ENCODE results near the gene EGFL6.

DNA sequence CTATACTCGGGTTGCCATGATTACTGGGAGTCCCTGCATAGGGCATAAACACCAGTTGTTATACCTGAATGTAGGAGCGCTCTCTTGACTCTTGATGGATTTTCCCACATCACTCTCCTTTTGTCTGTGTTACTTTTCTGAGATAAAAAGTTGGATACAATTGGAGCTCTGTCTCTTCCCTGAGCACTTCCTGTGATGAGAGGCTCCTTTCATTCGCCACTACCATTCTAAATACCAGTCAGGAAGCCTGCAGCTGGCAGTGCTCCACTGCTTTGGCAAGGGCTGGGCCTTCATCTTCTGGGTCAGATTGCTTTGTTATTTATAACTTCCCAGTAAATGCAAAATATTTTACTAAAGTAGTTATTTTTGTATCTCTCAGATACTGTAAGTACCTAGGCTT is 97.4 kb downstream of the EGFL6 start:
- TF ChIP-seq, protein P1, sequence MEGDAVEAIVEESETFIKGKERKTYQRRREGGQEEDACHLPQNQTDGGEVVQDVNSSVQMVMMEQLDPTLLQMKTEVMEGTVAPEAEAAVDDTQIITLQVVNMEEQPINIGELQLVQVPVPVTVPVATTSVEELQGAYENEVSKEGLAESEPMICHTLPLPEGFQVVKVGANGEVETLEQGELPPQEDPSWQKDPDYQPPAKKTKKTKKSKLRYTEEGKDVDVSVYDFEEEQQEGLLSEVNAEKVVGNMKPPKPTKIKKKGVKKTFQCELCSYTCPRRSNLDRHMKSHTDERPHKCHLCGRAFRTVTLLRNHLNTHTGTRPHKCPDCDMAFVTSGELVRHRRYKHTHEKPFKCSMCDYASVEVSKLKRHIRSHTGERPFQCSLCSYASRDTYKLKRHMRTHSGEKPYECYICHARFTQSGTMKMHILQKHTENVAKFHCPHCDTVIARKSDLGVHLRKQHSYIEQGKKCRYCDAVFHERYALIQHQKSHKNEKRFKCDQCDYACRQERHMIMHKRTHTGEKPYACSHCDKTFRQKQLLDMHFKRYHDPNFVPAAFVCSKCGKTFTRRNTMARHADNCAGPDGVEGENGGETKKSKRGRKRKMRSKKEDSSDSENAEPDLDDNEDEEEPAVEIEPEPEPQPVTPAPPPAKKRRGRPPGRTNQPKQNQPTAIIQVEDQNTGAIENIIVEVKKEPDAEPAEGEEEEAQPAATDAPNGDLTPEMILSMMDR (IDR thresholded peaks at IDR 0.05), result no peak
- TF ChIP-seq POLR2A (IDR thresholded peaks at IDR 0.05), result no peak
- no peak for TF ChIP-seq POLR2AphosphoS5 (IDR thresholded peaks at IDR 0.05)
- TF ChIP-seq EP300 (IDR thresholded peaks at IDR 0.05), result no peak

All from gastroesophageal sphincter (tissue), 3 donors.